Suppressor macrophage (primary cell): ENCODE measurements around the gene ZBTB33.

ENCODE experiments used
- DNase-seq, 4 experiments: peaks; one replicate each; pipeline ENCODE4 v3.0.0-alpha.2; 2020 to 2022

Gene ZBTB33

DNA sequence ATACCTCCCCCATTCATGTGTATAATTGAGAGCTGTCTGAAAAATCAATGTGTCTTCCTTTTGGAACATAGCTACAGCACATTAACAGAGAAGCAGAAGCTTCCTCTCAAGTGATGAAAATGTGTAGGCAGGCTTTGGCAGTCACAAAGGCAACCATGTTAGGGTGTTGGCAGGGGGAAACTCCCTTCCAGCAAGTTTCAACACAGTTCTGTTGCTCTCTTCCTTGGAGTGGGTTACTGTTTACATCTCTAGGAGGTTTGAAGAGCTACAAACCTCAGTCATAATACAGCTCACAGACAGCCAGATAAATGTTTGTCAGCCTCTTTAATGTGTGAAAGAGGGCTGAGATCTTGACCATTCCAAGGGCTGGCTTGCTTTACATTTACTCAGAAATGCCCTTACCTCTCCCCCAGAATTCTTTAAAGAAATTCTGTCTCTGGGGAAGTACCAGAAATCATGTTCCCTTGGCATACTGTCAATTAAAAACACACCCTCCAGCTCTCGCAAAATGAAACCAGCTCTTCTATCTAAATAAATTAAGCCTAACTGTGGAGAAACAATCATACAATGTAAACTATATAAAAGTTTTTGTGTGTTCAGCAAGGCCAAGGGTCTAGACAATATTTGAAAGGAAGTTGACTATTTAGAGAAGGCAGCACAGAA lies 18.9 kb downstream of the ZBTB33 start:
- DNase-seq = peak; percentile 60 to 86 (median 76)

DNA sequence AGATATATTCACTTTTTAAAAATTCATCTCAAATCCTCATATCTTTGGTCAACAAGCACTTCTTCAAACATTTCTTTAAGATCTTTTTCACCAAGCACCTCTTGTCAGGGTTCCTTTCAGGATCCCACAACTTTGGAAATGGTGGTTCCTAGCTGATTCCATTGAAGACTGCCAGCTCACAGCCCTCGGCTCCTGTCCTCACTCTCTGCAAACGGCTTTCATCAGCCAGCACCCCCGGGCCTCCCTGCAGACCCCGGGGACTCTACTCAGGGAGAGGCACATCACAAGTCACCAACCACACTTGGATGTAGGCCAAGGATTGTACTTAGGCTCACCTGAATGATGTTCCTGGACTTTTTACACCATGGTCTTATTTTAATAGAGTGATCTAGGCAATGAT lies 20.0 kb downstream of the ZBTB33 start:
- DNase-seq = no peak

DNA sequence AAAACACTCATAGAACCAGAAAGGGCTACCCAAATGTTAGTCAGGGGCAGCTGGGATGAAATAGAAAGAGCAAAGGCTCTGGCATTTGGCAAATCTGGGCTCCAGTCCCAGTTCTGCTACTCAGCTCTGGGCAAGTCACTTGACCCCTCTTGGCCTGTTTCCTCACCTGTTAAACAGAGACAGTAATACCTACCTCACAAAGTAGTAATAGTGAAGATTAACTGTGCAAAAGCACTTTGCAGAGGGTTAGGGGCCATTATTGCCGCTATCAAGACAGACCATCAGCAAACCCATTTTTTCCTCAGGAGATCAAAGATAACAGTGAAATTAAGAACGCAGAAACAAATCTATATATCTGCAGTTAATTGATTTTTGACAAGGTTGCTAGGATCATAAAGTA lies 20.6 kb downstream of the ZBTB33 start:
- DNase-seq = no peak

DNA sequence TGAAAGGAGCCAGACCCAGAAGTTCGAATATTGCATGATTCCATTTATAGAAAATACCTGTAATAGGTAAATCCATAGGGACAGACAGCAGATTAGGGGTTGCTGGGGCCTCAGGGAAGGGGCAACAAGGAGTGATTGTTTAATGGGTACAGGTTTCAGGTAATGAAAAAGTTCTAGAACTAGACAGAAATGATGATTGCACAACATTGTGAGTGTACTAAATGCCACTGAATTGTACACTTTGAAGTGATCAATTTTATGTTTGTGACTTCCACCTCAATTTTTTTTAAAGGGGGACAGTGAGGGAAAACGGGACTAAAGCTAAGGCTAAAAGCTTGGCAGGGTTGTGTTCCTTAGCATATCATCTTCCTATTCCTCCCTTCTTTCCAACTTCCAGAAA lies 23.5 kb downstream of the ZBTB33 start:
- no peak for DNase-seq

DNA sequence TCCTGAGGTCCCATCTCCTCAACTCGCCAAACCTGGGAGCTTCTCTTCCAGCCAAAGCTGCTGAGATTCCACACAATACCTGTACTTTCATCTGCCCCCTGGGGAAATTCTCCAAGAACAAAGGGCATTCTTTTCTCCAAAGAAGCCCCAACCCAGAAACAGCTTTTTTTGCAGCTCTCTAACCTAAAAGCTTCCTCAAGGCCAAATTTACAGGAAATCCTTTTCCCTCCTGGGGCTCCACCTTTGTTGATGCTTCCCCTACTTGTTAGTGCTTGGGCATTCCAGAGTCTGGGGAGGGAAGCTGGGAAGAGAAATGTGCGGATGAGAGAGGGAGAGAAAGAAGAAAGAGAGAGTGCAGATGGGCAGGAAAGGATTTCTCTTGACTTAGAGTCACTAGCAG lies 24.3 kb downstream of the ZBTB33 start:
- DNase-seq = no peak

DNA sequence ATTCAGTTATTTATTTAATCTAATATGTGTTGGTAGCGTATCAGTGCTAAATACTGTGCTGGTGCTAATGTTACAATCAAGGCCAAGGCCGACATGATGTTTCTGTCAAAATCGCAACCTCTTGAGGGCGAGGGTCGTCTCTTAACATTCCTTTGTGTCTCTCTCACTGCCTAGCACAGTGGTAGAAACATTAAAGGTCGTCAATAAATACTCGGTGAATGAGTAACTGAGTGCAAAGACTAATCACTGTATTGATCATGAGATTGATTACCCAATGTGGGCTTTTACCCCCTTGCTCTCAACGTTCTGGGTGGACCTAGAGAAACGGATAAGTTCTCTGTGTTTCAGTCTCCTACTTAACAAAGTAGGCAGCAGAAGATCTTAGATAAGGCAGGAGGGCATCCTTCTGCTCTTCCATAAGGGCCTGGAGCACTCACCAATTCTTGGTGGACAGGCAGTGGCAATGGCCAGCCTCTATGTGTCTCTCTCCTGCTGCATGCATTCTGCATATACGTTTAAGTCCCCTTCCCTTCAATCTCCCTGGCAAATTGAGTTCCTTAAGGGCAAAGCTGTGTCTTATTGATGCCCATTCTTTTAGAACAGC lies 30.5 kb downstream of the ZBTB33 start:
- DNase-seq = no peak

DNA sequence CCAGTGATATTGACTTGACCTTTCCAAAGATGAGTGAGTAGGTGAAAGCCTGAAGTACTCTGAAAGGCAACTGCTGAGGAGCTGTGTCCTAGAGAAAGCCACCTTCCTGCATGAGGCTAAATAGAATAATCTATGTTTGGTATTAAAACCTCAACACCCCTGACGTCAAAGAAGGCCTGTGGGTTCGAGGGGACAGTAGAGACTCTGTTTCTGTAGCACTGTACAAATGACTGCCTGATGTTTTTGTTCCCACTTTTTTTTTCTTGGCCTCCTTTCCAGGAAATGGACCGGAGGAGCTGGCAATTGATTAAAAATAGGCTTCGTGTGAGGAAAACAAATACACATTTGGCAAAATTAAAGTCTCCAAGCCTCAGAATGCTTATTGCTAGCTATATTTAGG lies 31.1 kb downstream of the ZBTB33 start:
- no peak for DNase-seq

DNA sequence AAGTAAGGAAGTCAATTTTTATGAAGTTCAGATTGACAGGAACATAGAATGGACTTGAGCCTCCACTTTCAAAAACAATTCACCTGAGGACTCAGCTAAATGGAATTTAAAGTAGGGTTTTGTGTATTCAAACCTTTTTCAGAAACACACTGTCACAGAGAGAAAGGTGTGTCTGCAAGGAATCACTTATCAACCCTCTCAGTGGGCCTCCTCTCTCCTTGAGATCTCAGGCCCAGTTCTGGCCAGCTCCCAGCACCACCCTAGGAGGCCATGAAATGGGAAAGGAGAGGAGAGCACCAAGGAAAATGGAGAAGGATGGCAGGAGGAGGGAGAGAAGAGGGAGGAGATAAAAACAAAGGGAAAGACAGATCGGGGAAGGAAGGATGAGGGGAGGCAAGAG lies 32.1 kb downstream of the ZBTB33 start:
- DNase-seq = no peak

DNA sequence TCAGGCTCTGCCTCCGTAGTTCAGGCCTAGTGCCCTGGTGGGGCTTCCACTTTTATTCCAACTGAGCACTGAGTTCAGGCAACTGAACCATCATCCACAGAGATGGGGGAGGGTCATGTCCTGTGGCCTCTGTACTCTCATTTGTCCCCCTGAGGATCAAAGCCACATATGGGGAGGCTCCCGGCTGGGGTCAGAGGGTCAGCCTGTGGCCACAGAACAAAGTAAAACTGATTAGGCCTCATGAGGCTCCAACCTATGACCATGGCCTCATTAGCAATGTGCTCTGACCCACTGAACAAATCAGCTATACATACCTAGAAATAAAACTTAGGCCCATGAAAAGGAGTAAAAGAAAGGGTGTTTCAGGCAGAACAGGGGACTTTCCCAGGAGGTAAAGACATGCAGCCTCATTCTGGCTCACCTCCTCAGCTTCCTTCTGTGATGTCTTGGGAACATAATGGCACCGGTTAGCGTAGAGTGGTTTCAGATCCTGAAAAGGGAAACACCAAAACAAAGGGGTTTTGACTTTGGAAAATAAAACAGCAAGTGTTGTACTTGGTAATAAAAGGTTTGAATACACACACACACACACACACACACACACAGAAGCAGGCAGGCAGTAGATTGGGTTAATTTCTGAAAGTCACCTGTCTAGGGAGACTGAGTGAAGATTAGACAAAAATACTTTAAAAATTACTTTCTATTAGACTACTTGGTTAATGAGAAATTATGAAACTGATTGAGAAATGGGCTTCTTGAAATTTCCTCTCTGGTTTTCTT lies 36.3 kb downstream of the ZBTB33 start:
- DNase-seq = no peak

DNA sequence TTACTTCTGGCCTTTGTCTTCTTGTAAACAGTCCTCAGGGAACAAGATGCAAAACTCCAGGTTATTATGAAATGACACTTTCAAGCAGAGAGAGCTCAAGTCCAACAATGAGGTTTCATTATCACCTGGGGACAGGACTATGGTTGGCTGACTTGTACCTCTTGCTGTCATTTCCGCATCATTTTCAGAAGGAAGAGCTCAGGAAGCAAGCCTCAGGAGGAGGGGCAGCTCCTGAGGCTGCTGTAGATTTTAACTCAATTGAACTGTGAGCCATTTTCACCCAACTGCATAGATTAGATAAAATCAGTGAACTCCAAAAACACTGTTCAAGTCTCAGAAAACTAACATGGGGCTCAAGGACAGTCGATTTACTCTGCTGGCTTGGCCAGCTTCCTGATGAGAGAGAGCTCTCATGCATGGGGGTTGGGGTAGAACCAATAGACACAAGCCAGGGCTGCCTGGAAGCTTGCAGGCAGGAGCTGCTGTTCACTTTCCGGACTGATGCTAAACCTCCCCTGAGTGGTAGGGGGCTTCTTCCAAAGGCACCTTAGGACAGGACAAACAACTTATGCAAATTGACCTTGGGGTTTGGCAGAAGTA lies 37.0 kb downstream of the ZBTB33 start:
- no peak for DNase-seq

DNA sequence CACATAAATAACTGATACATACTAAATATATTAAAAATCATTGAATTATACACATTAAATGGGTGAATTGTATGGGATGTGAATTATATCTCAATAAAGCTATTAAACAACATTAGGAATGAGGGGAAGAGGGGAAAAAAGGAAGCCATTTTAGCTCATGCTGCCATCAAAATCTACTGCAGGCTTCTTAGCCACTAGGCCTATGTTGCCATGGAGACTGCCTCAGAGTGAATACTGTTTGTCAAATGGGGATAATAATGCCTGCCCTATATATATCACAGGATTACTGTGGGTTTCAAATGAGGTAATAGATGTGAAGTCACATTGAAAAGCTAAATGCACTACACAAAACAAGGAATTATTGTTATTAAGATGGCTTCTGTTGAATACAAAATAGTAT lies 39.5 kb downstream of the ZBTB33 start:
- no peak for DNase-seq

DNA sequence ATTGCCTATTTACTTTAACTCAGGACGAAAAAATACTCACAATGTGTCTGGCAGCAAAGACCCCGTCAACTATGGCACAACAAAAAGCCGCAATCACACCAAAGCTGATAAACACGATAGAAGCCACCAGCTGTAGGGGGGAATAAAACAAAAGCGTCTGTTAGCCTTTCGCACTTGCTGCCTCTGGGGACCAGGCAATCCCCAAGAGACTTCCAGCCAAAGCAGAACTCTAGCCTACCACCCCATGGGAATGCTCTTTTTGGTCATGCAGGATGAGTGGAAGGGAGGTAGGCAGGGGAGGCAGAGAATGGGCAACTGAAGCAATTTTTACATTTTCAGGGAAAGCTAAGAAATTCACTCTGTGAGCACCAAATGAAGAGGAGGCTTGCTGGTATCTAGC lies 40.6 kb downstream of the ZBTB33 start:
- no peak for DNase-seq

DNA sequence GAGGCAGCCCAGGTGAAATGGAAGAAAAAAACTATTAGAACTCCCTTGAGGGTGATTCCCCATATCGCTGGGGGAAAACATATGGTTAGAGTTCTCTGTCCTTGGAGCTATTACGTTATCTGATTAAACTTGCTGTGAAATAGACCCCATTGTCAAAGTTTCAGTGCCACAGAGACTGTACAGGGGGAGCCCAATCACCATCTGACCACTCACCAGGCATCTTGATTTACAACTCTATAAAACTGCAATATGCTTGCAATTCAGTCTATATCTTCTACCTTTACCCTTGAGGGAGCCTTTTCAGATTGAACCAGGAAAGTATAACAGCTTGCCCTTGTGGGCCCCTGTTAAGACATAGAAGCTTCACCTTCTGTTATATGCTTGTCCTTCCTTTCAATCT lies 42.4 kb downstream of the ZBTB33 start:
- DNase-seq = no peak

DNA sequence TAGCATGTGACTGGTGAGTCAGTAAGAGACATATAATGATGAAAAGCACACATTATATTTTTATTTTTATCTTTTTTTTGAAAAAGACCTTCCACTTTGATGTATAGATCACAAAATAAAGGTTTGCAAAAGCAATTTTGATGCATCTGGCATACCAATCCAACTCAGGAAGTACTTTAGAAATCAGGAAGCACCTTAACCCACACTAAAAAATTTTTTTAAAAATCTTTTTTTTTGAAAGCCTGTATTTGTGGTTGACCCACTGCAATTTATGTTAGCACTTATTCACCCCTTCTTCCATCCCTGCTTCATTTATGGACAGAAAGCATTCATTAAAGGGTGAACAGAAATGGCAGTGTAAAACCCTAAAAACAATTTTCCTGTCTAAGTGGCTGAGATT lies 44.0 kb downstream of the ZBTB33 start:
- DNase-seq = no peak

DNA sequence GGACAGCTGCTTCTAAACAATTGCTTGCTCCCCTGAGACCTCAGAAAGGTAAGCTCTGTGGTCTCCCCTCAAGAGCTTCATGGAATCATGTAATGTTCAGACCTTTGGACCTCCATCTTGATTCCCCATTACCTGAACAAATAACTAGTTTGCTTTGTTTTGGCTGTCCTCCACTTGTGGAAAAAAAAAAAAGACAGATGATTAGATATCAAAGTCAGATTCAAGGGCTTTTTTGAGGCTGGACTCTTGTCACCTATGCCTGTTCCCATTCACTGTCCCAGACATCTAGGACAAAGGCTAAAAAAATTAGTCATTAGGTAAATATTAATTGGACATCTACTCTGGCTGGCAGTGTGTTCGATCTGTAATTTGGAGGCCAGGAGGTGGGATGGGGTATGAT lies 47.3 kb downstream of the ZBTB33 start:
- DNase-seq = no peak

DNA sequence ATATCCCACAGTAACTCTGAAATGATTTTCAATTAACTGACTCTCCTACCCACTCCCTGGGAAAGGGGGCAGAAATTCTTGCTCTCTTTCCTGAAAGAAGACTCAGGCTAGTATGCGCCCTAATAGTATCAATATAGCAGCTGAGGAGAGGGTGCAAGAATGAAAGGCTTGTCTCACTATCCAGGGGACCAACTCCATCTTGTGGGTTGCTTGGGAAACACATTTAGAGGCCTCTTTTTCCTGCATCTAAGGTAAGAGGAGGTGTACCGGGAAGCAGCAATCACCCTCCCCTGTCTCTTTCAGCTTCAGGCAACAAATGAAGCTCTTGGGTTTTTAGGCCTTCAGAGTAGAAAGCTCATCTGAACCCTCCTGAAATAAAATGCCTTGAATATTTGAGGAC lies 49.3 kb downstream of the ZBTB33 start:
- DNase-seq = no peak

DNA sequence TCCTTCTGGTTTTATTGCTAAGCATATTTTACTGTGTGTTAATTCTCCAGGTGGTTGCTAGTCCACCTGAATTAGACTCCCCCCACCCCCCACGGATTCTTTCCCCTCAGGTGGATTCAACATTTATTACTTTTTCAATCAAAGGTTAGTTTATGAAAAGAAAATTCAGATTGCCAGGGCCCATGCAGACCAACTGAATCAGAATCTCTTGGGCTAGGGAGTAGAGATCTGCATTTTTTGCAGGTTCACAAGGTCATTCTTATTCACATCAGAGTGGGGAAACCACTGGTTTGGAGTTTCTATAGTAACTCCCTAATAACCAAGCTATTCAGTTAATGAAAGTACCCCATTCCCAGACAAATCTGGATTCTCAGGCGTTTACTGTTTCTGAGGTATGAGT lies 50.9 kb downstream of the ZBTB33 start:
- no peak for DNase-seq

DNA sequence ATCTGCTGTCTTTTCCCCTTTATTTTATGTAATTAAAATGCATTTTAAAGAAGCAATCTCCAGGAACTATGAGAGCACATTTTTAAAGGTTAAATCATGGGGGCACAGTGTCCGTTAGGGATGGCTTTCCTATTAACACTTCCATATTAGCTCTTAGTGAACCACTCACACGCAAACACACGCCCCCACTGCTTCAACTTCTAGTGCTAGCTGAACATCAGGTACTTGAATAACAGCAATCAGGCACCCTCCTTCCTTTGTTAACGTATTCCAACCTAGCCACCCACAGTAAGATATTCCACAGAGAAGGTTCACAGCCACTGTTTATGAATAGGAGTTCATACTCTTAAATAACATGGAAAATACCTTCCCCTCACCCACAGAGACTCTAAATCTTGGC lies 51.3 kb downstream of the ZBTB33 start:
- DNase-seq = peak in 1 of 4 experiments; percentile 34

DNA sequence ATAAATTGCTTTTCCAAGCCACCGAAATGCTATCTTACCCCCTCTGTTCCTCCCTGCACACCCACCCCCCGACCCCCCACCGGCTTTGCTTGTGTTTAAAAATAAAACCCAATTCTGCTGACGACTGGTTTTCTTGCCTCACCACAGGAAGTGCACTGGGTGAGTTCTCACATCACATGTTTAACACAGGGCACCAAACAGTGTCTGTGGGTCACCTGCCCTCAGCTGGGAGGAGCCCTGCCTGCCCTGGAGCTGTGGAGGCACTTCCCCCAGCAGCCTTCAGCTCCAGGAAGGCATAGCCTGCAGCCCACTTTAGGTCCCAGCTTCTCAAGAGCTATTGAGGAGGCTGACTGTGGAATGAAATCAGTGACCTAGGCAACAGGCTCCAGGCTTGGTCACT lies 51.8 kb downstream of the ZBTB33 start:
- peak; percentile 15 to 84 (median 67) for DNase-seq

DNA sequence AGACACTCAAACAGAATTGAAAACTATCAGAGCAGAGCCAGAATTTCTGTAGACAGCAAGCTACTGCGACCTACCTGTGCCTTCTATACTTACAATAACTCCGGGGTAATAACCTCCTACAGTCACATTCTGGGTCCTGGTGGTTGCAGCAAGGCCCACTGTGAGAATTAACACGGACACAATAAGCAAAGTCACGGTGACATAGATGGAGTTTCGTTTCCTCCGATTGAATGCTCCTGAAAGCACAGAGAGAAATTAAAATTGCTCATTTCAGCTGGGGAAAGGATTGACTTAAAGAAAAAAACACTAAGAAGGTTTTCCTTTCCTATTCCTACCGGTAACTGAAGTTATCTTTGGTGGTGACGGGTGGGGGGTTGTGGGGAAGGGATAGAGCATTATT lies 53.6 kb downstream of the ZBTB33 start:
- DNase-seq = peak in 3 of 4 experiments; percentile 32 to 55 (median 35)

DNA sequence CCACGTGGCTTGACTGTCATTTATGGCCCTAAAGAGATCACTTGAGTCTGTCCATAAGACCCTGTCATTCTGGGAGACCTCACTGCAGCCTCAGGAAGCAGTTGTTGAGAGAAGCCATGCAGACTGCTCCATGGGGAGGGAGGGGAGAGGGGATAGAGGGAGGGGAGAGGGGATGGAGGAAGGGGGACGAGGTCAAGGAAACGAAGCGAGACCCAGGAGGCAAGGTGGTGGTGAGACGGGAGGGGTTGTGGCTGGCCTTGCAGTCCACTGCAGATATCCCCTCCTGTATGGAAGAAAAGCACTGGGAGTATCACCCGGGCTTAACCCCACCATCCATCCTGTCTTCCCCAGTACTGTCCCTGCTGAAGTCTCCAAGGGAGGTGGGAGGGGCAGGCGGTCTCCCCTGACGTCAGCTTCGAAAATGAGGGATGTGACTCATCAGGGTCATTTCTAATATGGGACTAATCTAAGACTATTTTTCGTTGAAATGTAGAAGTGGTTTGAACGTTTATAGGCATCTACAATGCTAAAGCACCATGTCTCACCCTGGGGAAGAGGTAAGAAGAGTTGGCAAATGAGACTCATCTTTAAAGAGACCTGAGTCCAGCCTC lies 55.0 kb downstream of the ZBTB33 start:
- DNase-seq = peak in 3 of 4 experiments; percentile 48 to 58 (median 56)

DNA sequence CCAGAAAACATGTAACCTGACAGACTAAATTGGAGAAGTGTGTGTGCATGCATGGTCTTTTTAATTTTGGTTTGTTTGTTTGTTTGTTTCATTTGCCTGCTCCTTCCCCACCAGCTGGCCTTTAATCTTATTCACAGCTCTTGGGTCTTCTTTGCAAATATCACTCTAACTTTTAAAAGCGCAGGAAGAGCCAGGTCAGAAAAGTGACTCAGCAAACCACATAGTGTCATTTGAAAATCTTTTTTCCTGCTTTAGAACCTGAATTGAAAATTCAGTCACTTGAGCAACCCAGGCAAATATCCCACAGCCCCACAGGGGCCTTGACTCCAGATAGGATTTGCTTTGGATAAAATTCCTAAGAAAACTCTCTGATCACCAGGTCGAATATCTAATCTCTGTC lies 56.0 kb downstream of the ZBTB33 start:
- no peak for DNase-seq
